IPS DF 4.7 (cell line): ENCODE data around the gene POU2F3.

ENCODE experiments used
- DNase-seq: peaks from one replicate; pipeline ENCODE4 v3.0.0-alpha.2; 2013; ENCODE audit warnings: low spot score; ENCODE audit errors: extremely low read depth

Gene POU2F3

GRCh38 chr11:120281143-120281795 lies 41.3 kb downstream of the POU2F3 start:
- no peak for DNase-seq

DNA sequence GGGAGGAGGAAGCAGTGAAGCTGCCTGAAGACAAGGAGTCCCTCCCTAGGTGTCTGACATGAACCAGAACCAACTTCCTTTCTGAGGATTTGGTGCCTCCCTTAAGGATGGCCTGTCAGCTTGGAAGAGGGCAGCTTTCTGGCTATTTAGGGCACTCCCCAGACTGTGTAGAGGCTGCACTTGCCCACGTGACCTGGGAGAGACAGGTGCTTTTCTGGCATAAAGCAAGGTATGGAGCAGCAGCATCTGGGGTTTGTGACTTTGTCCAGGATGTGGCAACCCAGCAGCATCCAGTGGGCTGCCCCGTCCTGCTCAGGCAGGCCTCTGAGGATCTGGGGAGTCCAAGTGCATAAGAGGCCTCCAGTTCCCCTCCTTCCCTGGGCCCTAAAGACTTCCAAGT lies 43.2 kb downstream of the POU2F3 start:
- DNase-seq = no peak

DNA sequence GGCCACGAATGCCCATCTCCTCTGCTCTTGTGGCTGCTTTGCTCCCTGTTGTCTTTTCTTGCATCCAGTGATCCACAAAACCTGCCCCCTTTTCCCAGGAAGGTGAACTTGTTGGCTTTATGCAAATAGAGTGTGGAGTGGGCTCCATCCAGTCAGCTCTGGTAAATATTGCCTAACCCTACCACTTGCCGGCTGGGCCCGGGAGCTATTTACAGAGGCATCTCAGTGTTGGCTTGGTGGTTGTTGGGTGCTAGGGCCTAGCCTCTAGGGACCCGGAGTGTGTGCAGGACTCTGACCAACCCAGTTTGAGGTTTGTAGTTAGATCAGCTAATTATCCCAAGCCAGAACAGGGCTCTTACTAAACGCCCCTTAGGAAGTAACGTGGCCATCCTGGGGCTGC lies 44.3 kb downstream of the POU2F3 start:
- DNase-seq = no peak

- DNase-seq = no peak
These were observed 45.3 kb downstream of the POU2F3 start for GRCh38 chr11:120285256-120285655.

DNA sequence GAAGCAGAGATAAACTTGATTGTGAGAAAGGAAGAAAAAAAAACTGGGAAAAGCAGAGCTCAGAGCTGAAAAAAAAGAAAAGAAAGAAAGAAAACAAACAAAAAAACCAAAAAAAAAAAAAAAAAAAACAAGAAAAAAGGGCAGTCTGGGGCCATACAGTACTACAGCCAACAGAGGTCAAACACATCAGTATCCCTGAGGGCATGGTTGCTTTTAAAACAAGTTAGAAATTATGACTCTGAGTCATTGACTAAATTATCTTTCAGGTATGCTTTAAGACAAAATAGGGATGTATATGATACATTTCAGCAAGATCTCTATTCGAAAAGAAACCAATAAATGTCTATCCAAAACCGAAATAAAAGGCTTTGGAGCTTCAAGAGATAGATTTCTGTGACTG lies 48.1 kb downstream of the POU2F3 start:
- DNase-seq = no peak

- no peak for DNase-seq
These were observed 49.5 kb downstream of the POU2F3 start for GRCh38 chr11:120289426-120289825.

GRCh38 chr11:120290956-120291355 lies 51.0 kb downstream of the POU2F3 start:
- no peak for DNase-seq

GRCh38 chr11:120293038-120293800 lies 53.3 kb downstream of the POU2F3 start:
- DNase-seq = no peak

DNA sequence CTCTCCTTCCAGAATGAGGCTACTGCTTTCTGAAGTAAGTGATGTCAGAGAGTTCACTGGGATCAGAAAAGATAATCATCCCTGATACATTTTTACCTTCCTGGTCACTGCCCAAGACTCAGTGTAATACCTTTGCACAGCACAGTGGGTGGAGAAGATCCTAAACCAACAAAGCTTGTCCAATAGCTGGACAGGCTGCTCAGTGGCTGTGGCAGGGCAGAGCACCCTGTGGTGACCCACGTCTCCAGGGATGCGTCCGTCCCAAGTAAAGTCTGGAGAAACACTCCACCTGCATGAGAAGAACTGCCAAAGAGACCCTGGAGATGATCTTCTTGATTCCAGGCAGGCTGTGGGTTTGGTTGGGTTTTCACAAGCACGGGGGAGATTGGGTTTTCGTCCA lies 54.2 kb downstream of the POU2F3 start:
- DNase-seq = no peak

DNA sequence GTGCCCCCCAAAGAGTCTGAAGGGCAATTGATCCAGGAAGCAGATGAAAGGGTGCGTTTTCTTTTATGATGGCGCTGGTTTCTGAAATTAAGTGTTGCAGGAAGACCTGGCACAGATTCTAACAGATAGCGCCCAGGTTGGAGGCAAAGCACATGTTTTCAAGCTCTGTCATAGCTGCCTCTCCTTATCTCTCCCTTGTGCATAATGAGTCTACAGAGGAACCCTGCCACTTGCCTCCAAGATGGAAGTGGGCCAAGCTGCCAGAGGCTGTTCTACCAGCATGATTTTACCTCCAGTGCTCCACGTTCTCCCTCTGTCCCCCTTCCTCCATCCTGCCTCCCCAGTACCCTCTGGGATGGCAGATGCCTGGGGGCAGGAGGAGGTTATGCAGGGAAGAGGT lies 55.2 kb downstream of the POU2F3 start:
- DNase-seq = no peak

DNA sequence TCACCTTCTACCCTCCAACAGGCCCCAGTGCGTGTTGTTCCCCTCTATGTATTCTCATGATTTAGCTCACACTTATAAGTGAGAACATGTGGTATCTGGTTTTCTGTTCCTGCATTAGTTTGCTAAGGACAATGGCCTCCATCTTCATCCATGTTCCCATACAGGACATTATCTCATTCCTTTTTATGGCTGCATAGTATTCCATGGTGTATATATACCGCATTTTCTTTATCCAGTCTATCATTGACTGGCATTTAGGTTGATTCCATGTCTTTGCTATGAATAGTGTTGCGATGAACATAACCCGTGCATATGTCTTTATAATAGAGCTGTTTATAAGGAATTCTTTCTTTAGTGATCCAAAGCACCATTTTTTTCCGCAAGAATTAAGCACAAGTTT lies 56.6 kb downstream of the POU2F3 start:
- DNase-seq = no peak

DNA sequence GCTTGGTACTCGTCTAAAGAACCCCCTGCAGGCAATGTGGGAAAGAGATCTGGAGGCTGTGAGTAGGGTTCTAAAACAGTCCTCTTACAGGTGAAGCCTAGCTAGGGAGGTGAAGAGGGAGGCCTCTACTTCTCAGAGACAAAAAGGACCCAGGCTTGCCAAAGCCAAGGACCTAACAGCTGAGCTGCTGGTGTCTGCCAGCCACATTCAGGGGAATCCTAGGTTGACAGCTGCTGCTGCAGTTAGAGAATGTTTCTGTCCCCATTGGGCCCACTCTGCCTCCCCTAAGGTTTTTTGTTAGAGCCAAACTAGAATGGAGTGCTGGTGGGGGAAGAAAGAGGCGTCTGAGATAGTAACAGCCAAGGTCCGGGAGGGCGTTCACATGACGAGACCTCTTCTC lies 58.5 kb downstream of the POU2F3 start:
- DNase-seq = no peak

DNA sequence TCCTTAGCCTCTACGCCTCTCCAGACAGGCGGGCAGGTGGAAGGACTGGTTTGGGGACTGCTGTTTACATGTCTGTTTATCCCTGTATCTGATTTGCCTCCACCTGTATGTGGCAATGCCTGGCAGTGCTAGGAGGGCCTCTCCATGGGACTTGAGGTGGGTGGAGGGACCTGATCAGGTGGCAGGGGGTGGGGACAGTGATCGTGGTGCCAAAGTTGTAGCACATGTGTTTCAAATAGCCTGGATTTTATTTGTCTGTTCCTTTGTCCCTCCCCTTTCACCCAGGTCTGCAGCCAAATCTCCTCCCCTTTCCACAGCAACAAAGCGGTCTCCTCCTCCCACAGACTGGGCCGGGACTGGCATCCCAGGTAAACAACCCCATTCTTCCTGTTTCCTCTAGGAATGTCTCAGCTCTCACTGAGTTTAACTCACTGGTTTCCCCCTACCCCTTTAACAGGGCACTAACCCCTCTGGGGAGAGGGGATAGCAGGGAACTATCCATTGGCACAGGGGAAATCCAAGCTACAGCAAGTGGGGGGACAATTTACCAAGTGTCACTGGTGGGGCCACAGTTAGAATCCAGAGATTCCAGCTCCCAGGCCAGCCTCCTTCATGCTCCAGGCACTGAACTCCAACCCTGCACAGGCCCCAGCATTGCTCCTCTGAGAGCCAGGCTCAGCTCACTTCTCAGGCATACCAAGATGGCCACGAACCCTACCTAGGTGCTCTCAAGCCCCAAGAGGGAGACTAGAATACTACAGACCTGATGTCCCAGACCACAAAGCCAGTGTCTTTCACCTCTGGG lies 62.3 kb downstream of the POU2F3 start:
- no peak for DNase-seq

DNA sequence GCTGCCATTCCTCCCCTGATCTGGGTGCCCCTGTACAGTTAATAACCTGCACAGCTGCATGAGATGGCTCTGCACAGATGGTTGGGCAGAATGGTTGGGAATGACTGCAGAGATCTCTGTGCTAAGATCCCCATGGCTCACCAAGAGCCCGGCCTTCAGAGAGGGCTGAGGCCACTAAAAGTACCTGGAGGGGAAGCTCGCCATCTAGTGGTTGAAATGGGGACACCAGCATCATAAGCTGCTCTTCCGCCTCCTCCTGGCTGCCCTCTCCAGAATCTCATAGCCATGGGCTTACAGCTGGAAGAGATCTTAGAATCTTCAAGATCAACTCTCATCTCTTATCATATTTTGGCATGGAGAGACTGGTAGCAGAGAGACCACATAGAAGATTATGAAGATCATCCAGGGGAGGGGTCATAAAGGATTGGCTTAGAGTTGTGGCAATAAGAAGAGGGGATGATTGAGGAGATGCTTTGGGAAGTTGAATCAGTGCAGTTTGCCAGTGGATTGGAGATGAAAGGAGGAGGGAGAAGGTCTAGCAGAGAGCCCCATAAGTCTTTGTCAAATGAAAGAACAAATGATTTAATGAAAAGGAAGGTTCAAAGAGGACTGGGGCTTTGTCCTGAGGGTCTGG lies 63.2 kb downstream of the POU2F3 start:
- no peak for DNase-seq

DNA sequence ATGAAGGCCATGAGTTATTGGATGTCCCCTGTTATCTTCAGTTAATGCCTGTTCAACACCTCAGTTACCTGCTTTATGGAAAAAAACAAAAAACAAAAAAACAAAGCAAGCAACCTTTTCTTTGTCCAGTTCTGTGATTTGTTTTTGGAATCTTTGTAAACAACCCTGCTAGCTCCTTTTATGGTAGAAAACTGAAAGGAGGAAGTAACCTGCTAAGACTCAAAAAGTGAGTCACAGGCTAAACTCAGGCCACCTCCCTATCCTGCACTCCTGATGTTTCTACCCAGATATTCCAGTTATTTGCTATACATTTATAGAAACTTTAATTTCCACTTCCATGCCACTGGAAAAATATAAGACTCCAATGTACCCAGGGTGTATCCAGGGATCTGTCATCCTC lies 64.6 kb downstream of the POU2F3 start:
- no peak for DNase-seq

DNA sequence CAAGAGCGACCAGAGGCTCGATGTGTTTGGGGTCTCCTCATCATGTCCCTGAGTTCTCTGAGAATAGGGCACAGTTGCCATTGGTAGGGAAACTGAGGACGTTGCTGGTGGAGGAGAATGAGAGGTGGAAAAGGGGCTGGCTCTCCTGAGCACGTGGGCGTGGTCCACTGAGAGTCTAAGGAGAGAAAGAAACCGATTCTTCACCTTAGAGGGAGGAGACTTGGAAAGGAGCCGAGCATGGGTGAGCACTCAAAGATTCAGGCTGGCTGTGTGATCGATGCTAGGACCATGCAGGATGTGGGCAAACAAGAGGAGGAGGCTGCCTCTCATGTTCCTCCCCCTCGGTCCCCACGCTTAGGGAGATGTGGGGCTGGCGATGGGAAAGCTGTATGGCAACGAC lies 65.3 kb downstream of the POU2F3 start:
- DNase-seq = no peak

DNA sequence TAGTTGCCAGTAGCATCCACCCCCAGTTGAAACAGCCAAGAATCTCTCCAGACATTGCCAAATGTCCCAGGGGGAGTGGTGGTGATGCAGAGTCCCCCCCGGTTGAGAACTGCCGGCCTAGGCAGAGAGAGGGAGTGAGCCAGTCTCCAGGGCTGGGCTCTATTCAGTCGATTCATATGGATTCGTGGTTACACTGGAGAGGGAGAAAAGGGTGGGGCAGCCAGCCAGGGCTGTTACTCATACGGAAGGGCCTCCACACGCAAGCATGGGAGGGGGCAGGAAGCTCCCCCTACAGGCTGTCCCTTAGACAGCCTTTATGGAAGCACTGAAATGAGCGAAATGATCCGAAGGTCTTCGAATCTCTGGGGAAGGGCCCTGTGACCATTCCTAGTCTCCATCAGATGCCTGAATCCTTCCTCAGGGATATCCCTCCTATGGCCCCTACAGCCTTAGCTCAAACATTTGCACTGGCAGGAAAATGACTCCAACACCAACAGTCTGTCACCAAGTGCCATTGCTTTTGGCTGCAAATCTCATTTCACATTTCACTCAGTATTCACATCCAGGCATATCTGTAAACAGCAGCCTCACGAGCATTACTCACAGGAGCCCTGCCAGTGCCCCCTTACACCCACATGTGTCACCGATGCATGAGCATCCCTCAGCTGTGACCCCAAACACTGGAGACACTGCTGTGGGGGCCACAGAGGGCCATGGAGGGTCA lies 66.7 kb downstream of the POU2F3 start:
- no peak for DNase-seq

DNA sequence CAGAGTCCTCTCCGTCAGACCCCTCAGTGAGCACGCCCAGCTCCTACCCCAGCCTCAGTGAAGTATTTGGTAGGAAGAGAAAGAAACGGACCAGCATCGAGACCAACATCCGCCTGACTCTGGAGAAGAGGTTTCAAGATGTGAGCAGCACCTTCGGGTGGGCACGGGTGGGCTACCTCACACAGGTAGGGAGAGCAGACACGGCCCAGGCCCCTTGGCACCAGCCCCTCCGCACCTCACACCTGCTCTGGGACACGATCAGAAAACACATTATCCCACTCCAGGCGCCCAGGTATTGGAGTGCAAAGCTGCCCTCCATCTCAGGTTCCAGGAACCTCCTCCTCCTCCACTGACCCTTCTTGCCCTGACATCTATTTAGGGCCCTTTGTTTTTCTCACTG lies 67.5 kb downstream of the POU2F3 start:
- DNase-seq = no peak

GRCh38 chr11:120308081-120308480 lies 68.1 kb downstream of the POU2F3 start:
- DNase-seq = no peak

DNA sequence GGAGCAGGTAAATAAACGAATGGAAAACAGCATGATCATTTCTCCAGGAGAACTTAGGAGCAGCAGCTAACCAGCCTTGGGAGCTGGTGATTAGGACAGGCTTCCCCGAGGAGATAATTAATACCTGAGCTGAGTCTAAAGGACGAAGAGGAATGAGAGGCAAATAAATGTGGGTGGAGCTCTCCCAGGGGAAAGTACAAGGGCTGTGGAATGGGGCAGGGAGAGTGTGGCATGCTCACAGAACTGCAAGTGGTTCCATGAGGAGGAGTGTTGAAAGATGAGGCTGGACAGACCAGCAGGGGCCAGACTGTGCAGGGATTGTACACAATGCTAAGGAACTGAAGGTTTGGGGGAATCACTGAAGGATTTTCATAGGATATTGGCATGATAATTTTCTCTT lies 70.9 kb downstream of the POU2F3 start:
- DNase-seq = no peak

DNA sequence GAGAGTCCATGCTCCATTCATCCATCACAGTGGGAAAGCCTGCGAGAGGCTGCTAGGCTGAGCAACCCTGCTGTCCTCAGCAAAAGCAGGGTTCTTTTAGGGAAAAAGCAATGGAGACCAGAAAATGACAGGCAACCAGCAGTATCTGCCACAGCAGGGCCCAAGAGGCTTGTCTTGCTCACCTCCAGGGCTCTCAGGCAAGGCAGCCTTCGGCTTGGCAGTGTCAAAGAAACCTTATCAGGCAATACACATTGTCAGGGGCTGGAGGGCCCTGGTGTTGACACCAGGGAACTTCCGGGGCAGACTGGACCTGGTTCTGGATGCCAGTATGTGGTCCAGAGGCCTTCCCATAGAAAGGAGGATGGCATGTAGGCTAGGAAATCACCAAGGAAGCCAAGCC lies 74.9 kb downstream of the POU2F3 start:
- no peak for DNase-seq
